Measurements from ENCODE around the gene RFESD.

Gene RFESD

DNA sequence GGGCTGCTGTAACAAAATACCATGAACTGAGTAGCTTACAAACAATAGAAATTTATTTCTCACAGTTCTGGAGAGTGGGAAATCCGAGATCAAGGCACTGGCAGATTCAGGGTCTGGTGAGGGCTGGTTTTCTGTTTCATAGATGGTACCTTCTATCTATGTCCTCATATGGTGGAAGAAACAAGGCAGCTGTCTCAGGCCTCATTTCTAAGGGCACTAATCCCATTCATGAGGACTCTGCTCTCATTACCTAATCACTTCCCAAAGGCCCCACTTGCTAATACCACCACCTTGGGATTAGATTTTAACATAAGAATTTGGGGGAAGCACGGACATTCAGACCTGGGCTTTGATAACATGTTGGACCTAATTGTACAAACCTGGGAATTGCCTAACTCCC is 13.5 kb downstream of the RFESD start:
- no peak for DNase-seq (ENCODE audit: low read depth in 2 of 3, low spot score in 1 of 3)

DNA sequence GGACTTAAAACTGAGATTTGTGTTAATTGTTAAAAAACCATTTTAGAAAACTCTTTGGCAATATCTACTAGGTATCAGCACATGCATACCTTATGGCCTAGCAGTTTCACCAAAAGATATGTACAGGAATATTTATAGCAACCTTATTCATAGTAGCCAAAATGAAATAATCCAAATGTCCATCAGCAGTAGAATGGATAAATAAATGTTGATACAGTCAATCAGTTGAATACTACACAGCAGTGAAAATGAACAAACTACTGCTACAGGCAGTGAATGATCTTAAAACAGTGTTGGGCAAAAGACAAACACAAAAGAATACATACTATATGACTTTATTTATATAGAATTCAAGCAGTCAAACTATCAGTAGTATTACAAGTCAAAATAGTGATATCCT is 16.4 kb downstream of the RFESD start:
- no peak for DNase-seq (ENCODE audit: low read depth in 2 of 3, low spot score in 1 of 3)

- peak in 1 of 3 donors; percentile 52 for DNase-seq (ENCODE audit: low read depth in 2 of 3, low spot score in 1 of 3)
Measured at GRCh38 chr5:95664204-95664786, 17.7 kb downstream of the RFESD start.

DNA sequence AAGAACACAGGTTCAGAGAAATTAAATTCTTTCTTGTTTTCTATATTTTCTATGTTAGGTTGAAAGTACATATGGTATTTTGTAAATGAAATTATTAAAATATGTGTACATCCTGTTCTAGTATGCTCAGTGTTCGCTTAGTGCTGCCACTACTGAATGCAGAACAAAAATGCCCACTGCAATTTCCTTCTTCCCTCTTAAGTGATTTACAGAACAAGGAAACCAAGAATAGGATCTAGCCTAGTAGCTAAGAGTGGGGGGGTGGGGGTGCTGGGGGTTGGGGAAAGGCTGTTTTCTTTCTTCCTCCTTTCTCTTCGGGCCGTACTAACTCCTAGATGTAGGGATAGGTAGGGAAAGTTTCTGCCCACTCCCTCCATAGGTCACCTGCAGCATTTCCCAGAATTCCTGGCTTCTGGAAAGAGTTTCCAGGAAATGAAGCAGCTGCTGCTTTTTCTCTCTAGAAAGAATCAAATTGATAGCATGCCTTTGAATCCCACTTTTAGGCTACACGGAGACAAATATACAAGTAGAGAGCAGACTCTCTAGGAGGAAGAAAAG is 20.6 kb downstream of the RFESD start:
- no peak for DNase-seq (ENCODE audit: low read depth in 2 of 3, low spot score in 1 of 3)

- DNase-seq (ENCODE audit: low read depth in 2 of 3, low spot score in 1 of 3): no peak
Measured at GRCh38 chr5:95667678-95668077, 21.1 kb downstream of the RFESD start.

DNA sequence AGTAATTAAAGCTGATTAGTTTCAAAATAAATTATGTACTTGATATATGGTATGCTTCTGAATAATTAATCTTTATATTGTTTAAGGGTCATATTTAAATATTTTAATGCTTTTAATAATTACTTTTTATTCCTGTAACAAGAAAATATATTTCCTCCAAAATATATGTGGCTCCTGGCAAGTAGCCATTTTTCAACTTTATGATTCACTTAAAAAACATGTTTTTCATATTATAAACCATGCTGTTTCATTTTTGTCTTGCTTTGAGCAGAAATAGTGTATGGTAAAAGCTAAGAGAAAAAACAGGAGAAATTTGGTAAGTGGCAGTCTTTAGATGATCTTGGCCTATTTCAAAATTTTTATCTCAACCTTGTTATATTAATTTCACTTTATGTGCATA is 21.6 kb downstream of the RFESD start:
- DNase-seq (ENCODE audit: low read depth in 2 of 3, low spot score in 1 of 3): no peak

GRCh38 chr5:95668728-95669127 is 22.2 kb downstream of the RFESD start:
- no peak for DNase-seq (ENCODE audit: low read depth in 2 of 3, low spot score in 1 of 3)

DNA sequence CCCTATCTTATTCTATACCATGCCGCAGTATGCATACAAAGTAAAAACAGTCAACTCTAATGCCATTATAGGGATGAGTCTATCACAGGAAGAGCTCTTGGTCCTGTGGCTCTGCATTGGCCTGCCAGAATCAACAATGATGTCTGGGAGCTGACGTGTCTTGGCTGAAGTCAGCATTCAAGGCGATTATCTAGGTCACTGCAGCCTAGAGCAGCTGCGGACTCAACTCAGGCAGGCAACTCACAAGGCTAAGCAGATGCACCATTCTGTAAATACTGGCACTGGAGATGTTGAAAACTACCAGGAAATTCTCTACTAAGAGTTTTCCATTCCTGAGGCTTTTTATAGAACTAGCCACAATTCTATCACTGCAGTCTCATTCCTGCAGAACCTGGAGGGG is 23.0 kb downstream of the RFESD start:
- DNase-seq (ENCODE audit: low read depth in 2 of 3, low spot score in 1 of 3): no peak

DNA sequence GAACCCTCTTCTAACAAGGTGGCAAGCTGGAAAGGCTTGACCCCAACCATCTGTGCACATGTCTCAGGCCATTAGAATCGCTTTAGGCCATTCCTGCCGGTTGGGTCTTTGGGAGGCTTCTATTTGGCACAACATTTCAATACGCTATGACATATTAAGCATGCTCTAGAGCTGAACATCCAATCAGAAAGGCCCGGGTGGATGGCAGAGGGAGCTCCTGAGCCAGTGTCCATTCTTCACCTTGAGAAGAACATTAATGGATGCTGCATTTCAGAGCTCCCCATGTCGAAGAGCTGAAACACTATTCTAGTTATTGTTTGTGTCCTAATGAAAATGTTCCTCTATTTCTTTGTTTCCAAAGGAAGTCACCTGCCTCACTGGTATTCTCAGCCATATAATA is 23.4 kb downstream of the RFESD start:
- no peak for DNase-seq (ENCODE audit: low read depth in 2 of 3, low spot score in 1 of 3)

- no peak for DNase-seq (ENCODE audit: low read depth in 2 of 3, low spot score in 1 of 3)
Measured at GRCh38 chr5:95670568-95670967, 24.0 kb downstream of the RFESD start.

DNA sequence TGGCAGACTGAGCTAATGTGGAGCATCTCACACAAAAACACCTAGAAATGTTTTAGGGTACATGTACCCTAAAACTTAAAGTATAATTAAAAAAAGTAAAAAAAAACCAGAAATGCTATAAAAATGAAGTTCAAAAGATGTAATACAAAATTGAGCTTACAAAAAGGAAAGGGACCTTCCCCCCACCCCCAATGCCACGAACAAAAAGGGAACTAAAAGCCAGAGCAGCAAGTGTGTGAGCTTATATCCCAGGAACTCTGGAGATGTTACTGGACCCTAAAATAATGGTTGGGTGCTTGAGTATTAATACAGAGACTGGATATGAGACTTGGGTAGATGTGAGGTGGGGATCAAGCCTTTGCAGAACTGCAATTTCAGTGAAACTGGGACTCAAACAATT is 25.2 kb downstream of the RFESD start:
- DNase-seq (ENCODE audit: low read depth in 2 of 3, low spot score in 1 of 3): no peak

GRCh38 chr5:95672641-95673040 is 26.1 kb downstream of the RFESD start:
- no peak for DNase-seq (ENCODE audit: low read depth in 2 of 3, low spot score in 1 of 3)

GRCh38 chr5:95673081-95673480 is 26.5 kb downstream of the RFESD start:
- no peak for DNase-seq (ENCODE audit: low read depth in 2 of 3, low spot score in 1 of 3)

DNA sequence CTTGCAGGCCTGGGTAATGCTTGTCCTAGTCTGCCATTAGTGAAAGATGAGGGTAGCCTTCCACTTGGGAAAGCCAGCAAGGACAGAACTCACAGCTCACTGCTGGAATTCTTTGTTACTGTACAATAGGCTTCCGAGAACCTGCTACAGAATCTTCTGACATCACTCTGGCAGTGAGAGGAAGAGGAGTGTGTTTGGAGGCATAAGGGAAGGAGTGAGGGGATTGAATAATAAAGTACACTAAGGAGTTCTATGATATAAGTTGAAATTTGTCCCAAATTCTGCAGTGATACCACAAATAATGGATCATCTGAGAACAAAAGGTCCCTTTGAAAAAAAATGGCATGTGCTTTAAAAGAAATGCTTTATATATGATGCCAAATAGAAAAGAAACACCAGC is 36.3 kb downstream of the RFESD start, which contains the start of gene SPATA9:
Gene SPATA9 (minus strand): TSS at position 101 of the 400 bp plus-strand sequence. CDS start 137 bp downstream, outside the sequence.
- no peak for DNase-seq (ENCODE audit: low read depth in 2 of 3, low spot score in 1 of 3)

- DNase-seq (ENCODE audit: low read depth in 2 of 3, low spot score in 1 of 3): no peak
Measured at GRCh38 chr5:95684361-95684760, 37.8 kb downstream of the RFESD start.

DNA sequence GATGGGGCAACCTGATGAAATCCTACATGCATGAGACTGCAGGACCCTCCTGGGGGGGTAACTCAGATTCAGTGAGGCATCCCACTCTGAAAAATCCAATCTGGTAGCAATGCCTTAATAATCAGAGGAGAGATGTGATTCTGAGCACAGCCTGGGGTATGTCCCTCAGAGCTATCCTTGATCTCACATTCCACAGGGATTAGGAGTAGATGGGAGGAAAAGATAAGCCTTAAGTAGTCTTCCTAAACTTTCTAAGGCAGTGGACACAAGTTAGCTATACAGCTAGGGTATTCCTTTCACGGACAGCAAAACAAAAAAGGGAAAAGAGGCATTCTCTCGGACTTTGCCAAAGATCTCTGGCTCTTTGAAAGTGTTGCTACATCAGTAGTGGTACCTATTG is 40.1 kb downstream of the RFESD start:
- DNase-seq (ENCODE audit: low read depth in 2 of 3, low spot score in 1 of 3): no peak

DNA sequence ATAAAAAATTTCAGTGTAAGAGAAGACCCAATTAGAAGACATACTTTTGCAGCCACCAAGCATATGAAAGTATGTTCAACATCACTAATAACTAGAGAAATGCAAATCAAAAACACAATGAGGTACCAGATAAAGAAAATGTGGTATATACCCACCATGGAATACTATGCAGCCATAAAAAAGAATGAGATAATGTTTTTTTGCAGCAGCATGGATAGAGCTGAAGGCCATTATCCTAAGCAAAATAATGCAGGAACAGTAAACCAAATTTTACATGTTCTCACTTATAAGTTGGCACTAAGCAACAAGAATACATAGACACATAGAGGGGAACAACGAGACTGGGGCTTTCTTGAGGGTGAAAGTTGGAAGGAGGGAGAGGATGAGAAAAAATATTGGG is 43.1 kb downstream of the RFESD start:
- DNase-seq (ENCODE audit: low read depth in 2 of 3, low spot score in 1 of 3): no peak

- no peak for DNase-seq (ENCODE audit: low read depth in 2 of 3, low spot score in 1 of 3)
Measured at GRCh38 chr5:95690333-95690732, 43.8 kb downstream of the RFESD start.

DNA sequence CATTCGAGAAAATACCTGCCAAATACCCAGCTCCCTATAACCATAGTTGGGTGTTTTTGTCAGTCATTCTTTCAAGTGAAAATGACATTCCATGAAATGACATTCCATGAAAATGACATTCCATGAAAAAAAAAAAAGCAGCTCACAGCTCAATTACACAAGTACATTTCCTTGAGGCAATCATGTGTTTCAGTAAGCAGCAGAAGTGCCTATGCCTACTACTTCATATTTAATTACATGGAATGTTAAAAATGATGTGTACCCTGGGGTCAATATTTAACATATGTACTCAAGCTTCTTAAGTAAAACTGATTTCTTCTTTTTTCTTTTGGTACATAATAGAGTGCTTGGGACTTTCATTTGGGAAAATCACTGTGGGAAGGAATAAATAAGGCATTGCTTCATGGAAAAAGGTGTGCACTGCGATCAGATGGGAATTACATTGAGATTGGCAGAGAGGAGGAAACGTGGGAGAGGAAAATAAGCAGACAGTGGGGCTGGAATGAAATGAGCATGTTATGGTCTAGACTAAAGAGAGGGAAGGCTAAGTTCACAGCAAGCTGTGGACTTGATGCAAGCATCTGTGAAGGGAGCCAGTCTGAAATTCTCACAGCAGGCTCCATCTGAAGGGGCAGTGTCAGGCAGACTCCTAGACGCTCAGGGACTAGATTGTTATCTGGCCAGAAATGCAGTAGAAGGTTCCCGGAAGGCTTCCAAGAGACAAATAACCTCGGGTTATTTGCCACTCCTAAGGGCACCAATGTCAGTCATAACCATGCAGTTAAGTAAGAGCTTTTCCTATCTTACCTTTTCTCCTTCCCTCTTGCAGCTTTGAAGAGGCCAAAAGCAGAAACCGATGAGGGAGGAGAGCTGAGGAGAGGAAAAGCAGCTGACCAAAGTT is 51.5 kb downstream of the RFESD start:
- DNase-seq (ENCODE audit: low read depth in 2 of 3, low spot score in 1 of 3): no peak

DNA sequence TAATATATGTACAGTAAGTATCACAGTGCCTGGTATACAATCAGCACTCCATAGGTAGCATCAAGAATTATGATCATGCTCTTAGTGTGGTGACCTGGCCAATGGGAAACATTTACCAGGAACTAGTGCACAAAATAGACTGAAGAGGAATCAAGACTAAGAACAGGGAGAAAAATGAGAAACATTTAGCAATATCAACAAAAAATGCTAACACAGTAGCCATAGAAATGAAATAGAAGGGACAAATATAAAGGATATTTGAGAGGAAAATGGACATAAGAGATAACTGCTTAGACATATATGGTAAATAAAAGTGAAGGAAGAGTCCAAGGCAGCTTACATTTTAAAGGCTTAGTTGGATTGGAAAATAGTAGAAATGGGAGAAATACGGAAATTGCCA is 52.8 kb downstream of the RFESD start:
- no peak for DNase-seq (ENCODE audit: low read depth in 2 of 3, low spot score in 1 of 3)

- DNase-seq (ENCODE audit: low read depth in 2 of 3, low spot score in 1 of 3): no peak
Measured at GRCh38 chr5:95701074-95701473, 54.5 kb downstream of the RFESD start.

GRCh38 chr5:95704150-95704549 is 57.6 kb downstream of the RFESD start:
- DNase-seq (ENCODE audit: low read depth in 2 of 3, low spot score in 1 of 3): no peak
